K562 (cell line): ENCODE data around the gene HEATR1. TPM values are rescaled to one million over a fixed set of nuclear protein-coding genes. Genes with fewer than 3 reads are reported as not detected.

Experiments used
- ATAC-seq: fragments of 200-7000 bp; cut with Tn5 transposase; 3 replicates; pipeline ENCODE4 v1.9.1; 2020; ENCODE audit warnings: moderate library complexity
- BruUV-seq: library from RNA; stranded (reverse); fragments of 400-500 nt; replicated peaks from 2 replicates; lab custom pipeline; 2021; lab: Mats Ljungman, UMichigan
- CTCF ChIA-PET: fragments of 300-600 bp; formaldehyde crosslinking; extraction: SDS; loops from one replicate; lab custom pipeline; 2021; ENCODE audit warnings: low intra/inter-chr PET ratio; lab: Yijun Ruan, JAX
- POLR2A ChIA-PET: fragments of 300-600, 350-650 bp; sonication (Branson Sonifier 250); formaldehyde crosslinking; extraction: SDS; loops from one replicate; lab custom pipeline; 2021; ENCODE audit warnings: antibody characterized with exemption, inconsistent platforms; lab: Yijun Ruan, JAX
- DNase-seq, 4 experiments: peaks; one replicate each; pipeline versions ENCODE4 v3.0.0 to v3.0.0-alpha.2; 2011 to 2018; ENCODE audit warnings: low spot score in 3 of 4, mixed read lengths in 3 of 4; ENCODE audit errors: extremely low read depth in 1 of 4
- FAIRE-seq: peaks from 2 replicates; lab custom pipeline; 2011; peaks lifted over from hg19 to GRCh38; lab: Jason Lieb, UNC
- H2AFZ ChIP-seq: 2 replicates; pipeline ENCODE4 v1.6.0; 2011; ENCODE audit warnings: low read depth, low read length, control low read depth, inconsistent platforms
- H3K27ac ChIP-seq: fragments of 200-600 bp; 3 replicates; pipeline ENCODE4 v1.8.0; 2011; ENCODE audit warnings: low read depth, mild to moderate bottlenecking, control low read depth, inconsistent platforms, low read length, moderate library complexity, mixed read lengths; ENCODE audit errors: extremely low read depth
- H3K27me3 ChIP-seq, 2 experiments: fragments of 300-600 bp in 1 of 2; 2 replicates in 1 of 2; 3 replicates in 1 of 2; pipeline versions ENCODE4 v1.6.0 to v1.8.0; 2011; ENCODE audit warnings: inconsistent platforms in 2 of 2, low read length in 2 of 2, mild to moderate bottlenecking in 1 of 2, mixed read lengths in 1 of 2, moderate library complexity in 1 of 2; ENCODE audit not compliant: control insufficient read depth in 2 of 2, insufficient read depth in 2 of 2
- H3K36me3 ChIP-seq: fragments of 300-600 bp; 3 replicates; pipeline ENCODE4 v1.8.0; 2011; ENCODE audit warnings: mild to moderate bottlenecking, low read length, inconsistent platforms; ENCODE audit not compliant: control insufficient read depth, insufficient read depth
- H3K4me1 ChIP-seq, 2 experiments: fragments of 200-600 bp in 1 of 2; replicated peaks in 1 of 2; 2 replicates in 1 of 2; 3 replicates in 1 of 2; pipeline versions ENCODE4 v1.5.1 to v1.8.0; 2011; ENCODE audit warnings: inconsistent platforms in 2 of 2, low read length in 2 of 2, mild to moderate bottlenecking in 1 of 2, mixed read lengths in 1 of 2, moderate library complexity in 1 of 2; ENCODE audit not compliant: control insufficient read depth in 2 of 2, insufficient read depth in 2 of 2
- H3K4me2 ChIP-seq: 2 replicates; pipeline ENCODE4 v1.6.1; 2011; ENCODE audit warnings: low read length, control low read depth, inconsistent platforms, mixed read lengths; ENCODE audit not compliant: insufficient read depth
- H3K4me3 ChIP-seq: fragments of 200-600 bp; sonication (generic), shearing (Covaris generic); 2 replicates; pipeline ENCODE4 v1.5.1; 2016; ENCODE audit warnings: control low read depth, inconsistent platforms
- H3K79me2 ChIP-seq: fragments of 200-600 bp; 3 replicates; pipeline ENCODE4 v1.8.0; 2011; ENCODE audit warnings: low read length, inconsistent platforms; ENCODE audit not compliant: control insufficient read depth, insufficient read depth
- H3K9ac ChIP-seq, 2 experiments: 2 replicates each; pipeline versions ENCODE4 v1.6.0 to v1.6.1; 2011; ENCODE audit warnings: low read depth in 2 of 2, low read length in 2 of 2, control low read depth in 1 of 2, inconsistent platforms in 1 of 2, mild to moderate bottlenecking in 1 of 2, mixed read lengths in 1 of 2; ENCODE audit not compliant: insufficient read depth in 1 of 2
- H3K9me1 ChIP-seq: one replicate; pipeline ENCODE4 v1.6.0; 2011; ENCODE audit warnings: inconsistent platforms, mild to moderate bottlenecking, low read length, moderate library complexity; ENCODE audit not compliant: control insufficient read depth, insufficient read depth
- H3K9me3 ChIP-seq: replicated peaks from 2 replicates; pipeline ENCODE4 v1.5.1; 2011; ENCODE audit warnings: low read depth, low read length, inconsistent platforms; ENCODE audit not compliant: control insufficient read depth, insufficient read depth
- H4K20me1 ChIP-seq: replicated peaks from 2 replicates; pipeline ENCODE4 v1.6.1; 2011; ENCODE audit warnings: low read length, inconsistent platforms, mixed read lengths; ENCODE audit not compliant: control insufficient read depth, insufficient read depth
- COPS2 ChIP-seq: fragments of 450-650 bp; conservative IDR thresholded peaks from 2 replicates; pipeline ENCODE4 v1.6.1; 2016; ENCODE audit warnings: mild to moderate bottlenecking, moderate library complexity
- IRF1 ChIP-seq: sonication (generic); formaldehyde crosslinking; IDR thresholded peaks from 2 replicates; pipeline ENCODE4 v1.8.0; 2022; ENCODE audit warnings: missing genetic modification reagents, mild to moderate bottlenecking, borderline replicate concordance
- NCOA6 ChIP-seq: fragments of 450-650 bp; IDR thresholded peaks from 2 replicates; pipeline ENCODE4 v1.6.1; 2017; ENCODE audit warnings: mild to moderate bottlenecking
- RFX5 ChIP-seq: IDR thresholded peaks from 2 replicates; pipeline ENCODE4 v1.6.1; 2011; ENCODE audit warnings: low read depth, mild to moderate bottlenecking, improper control_type of control experiment, low read length
- SP2 ChIP-seq: IDR thresholded peaks from 2 replicates; pipeline ENCODE4 v1.6.1; 2011; ENCODE audit warnings: mild to moderate bottlenecking, low read depth, low read length, moderate library complexity; ENCODE audit not compliant: poor library complexity, severe bottlenecking; ENCODE audit errors: extremely low read depth
- SUPT5H ChIP-seq: fragments of 450-650 bp; IDR thresholded peaks from 2 replicates; pipeline ENCODE4 v1.6.1; 2016
- ZKSCAN3 ChIP-seq: fragments of 250-450 bp; sonication (Bioruptor Pico); IDR thresholded peaks from 2 replicates; pipeline ENCODE4 v1.4.0; 2020
- ZNF830 ChIP-seq: fragments of 250-450 bp; sonication (Bioruptor Pico); IDR thresholded peaks from 2 replicates; pipeline ENCODE4 v1.5.0; 2021; ENCODE audit warnings: mild to moderate bottlenecking
- WGBS: fragments of 100-300 bp; shearing (Covaris generic); methylation state at CpG from one replicate; pipeline ENCODE4 v1.1.6; 2016; ENCODE audit warnings: low coverage, mixed read lengths; ENCODE audit not compliant: insufficient coverage; ENCODE audit errors: missing lambda C conversion rate; 5-methylcytosine and 5-hydroxymethylcytosine counted together
- in situ Hi-C: fragments of 300-500 bp; cut with MboI; formaldehyde crosslinking; loops from 4 replicates; pipeline ENCODE4 v1.15.0; 2018; ENCODE audit warnings: inconsistent platforms, mixed read lengths
- intact Hi-C: fragments of 100-400 bp; cut with micrococcal nuclease; formaldehyde crosslinking; loops from 2 replicates; pipeline ENCODE4 v1.14.2; 2022
- polyA plus RNA-seq, 8 experiments: library from polyadenylated mRNA; depleted of rRNA in 4 of 8; stranded (reverse) in 5 of 8; unstranded in 3 of 8; fragments of >200 nt; fragmentation: Nextera tagmentation in 2 of 8; fragmentation: Illumina TruSeq in 1 of 8; extraction: Ambion mirVana in 2 of 8; extraction: Trizol in 1 of 8; gene quantifications; 2 replicates each; pipeline versions ENCODE4 v1.2.1 to v1.2.3, GENCODE V29; 2011 to 2014; ENCODE audit warnings: inconsistent platforms in 1 of 8, missing spikeins in 1 of 8
- total RNA-seq, 7 experiments: library from RNA; depleted of rRNA in 6 of 7; stranded (reverse); fragments of >200 nt in 6 of 7; fragmentation: Illumina TruSeq in 2 of 7; extraction: Trizol in 2 of 7; gene quantifications; 2 replicates each; pipeline versions ENCODE4 v1.2.1 to v1.2.3, GENCODE V29; 2011 to 2021; ENCODE audit warnings: low replicate concordance in 1 of 7
- TF ChIP-seq, protein P1 (sequence below), 2 experiments: fragments of 450-650 bp in 1 of 2; sonication (generic) in 1 of 2; formaldehyde crosslinking in 1 of 2; IDR thresholded peaks in 1 of 2; conservative IDR thresholded peaks in 1 of 2; 2 replicates each; pipeline versions ENCODE4 v1.6.1 to v1.8.1; 2016 to 2023; ENCODE audit warnings: mild to moderate bottlenecking in 2 of 2, moderate library complexity in 2 of 2, inconsistent platforms in 1 of 2, missing genetic modification reagents in 1 of 2

HEATR1 gene
- total and polyA plus RNA-seq, 9 of the 15 experiments (the other 6 are each of a cell fraction or from before 2014, with no cell fraction given) = 28.3 to 108 (median 50.9) TPM

- no TSS peak for BruUV-seq
These were observed 31.7 kb upstream of the HEATR1 start for GRCh38 chr1:236636017-236636416.

More at GRCh38 chr1:236636017-236636416, 31.7 kb upstream of the HEATR1 start:
- H3K36me3 ChIP-seq = no peaks in the 10 kb centered on the region
- H3K4me1 ChIP-seq = peaks cover 0 to 5% of the 10 kb centered on the region in 2 experiments; a peak in 2 of 5 replicates
- no peak for DNase-seq
- H3K9ac ChIP-seq = no peak overlapping the region
- no peak overlapping the region for H3K4me3 ChIP-seq
- no peaks in the 10 kb centered on the region for H4K20me1 ChIP-seq
- peaks cover 30 to 35% of the 10 kb centered on the region in 2 experiments for H3K27me3 ChIP-seq
- no peaks in the 10 kb centered on the region for H3K9me1 ChIP-seq
- 3% methylated on average over 7 of the region's 7 CpGs for WGBS
- intact Hi-C loops = no loop called here
- POLR2A ChIA-PET = interaction anchor here (2.0 kb wide), 1 partner anchor 11 kb away, joined by 4 read pairs; no protein-coding TSS in a partner anchor
- no peak for FAIRE-seq
- TF ChIP-seq ZKSCAN3 (no peak), RFX5 (no peak), IRF1 (CRISPR knock-in tag) (no peak), SUPT5H (no peak), ZNF830 (CRISPR knock-in tag) (no peak), SP2 (no peak), NCOA6 (no peak), COPS2 (no peak)
- TF ChIP-seq, protein P1, sequence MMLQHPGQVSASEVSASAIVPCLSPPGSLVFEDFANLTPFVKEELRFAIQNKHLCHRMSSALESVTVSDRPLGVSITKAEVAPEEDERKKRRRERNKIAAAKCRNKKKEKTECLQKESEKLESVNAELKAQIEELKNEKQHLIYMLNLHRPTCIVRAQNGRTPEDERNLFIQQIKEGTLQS (IDR thresholded peaks at IDR 0.05) = no peak
- TF ChIP-seq, protein P1 (CRISPR knock-in tag; conservative IDR thresholded peaks at IDR 0.05) = no peak
- CTCF ChIA-PET = no interaction called here
- peak overlapping the region; percentile 69 for H2AFZ ChIP-seq
- peak overlapping the region; percentile 76 for H3K4me2 ChIP-seq
- H3K27ac ChIP-seq = no peak overlapping the region; the same call in 2 of the 3 replicates
- H3K9me3 ChIP-seq = no peaks in the 10 kb centered on the region
- H3K79me2 ChIP-seq = no peaks in the 10 kb centered on the region
- ATAC-seq = no peak
- in situ Hi-C loops = loop anchor here (10.0 kb wide), 1 partner anchor 749 kb away; no protein-coding TSS in a partner anchor
